Measurements from ENCODE around the gene PLEKHG1. TPM values are rescaled to one million over a fixed set of nuclear protein-coding genes. Genes with fewer than 3 reads are reported as not detected.

Gene PLEKHG1
- total RNA-seq, 1 donor from 2014 or later, result 24.5 TPM

DNA sequence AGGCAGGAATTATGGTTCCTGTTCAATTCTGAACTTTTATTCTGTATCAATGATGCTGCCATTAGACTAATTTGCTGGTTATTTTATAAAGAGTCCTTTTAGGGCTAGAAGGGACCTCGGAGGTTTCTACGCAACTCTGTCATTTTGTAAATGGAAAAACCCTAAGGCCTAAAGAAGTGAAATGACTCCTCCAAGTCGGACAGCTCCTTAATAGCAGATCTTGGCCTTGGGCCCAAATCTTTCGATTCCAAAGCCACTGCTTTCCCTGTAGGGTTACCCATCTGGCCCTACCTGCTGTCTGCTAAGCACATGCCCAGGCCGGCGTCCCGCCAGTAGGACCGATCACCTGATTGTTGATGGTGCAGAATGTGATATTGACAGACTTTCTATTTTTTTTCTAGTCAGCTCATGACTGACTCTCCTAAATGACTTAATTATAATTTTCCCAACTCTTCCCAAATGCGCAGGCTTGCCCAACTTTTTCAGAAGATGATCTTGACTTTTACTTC lies 40.2 kb downstream of the PLEKHG1 start:
- no peak for DNase-seq (ENCODE audit: low spot score)

- DNase-seq (ENCODE audit: low spot score), result no peak
Measured at GRCh38 chr6:150640556-150641209, 41.0 kb downstream of the PLEKHG1 start.

DNA sequence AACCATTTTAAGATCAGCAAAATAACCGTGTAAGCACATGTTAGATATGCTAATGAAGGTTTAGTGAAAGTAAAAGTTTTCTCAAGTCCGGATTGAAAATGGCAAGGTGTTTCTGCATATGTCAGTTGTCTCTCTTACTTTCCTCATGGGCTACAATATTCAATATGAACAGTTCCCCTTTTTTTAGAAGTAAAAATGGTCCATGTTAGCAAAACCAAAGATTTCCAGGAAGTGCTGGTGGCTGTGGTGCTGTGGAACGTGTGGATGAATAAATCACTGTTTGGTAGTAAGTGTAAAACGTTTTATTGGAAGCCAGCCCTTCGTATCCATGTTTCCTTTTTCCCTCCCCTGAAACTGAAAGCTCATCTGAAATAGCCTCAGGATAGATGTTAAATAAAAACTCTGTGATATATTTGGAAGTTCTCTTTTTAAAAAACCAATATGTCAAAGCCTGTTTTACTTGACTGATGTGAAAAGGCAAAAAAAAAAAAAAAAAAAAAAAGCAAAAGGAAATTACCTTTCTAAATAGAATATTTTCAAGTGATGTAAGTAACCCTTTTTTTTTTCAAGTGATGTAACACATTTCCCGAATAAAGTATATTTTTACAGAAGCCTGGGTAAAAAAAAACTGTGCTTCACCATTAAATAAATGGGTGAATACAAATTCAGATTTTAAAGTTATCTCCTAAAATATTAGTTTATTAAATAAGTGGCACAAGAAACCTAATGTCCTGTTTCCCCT lies 41.9 kb downstream of the PLEKHG1 start:
- no peak for DNase-seq (ENCODE audit: low spot score)

DNA sequence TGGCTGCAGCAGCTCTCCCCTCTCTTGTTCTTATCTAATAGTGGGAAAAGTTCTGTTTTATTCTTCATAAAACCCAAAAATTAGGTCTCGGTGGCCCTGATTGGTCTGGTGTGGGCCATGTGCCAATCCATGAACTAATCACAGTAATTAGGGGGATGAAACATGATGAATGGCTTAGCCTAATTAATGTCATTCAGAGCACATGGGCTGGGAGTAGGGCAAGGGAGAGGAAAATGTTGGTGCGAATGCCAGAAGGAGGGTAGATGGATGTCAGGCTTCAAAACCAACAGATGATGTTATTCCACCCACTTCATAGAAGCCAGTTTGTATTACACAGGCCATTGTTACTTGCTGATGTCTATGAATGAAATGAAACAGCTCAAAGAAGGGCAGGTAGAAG lies 46.5 kb downstream of the PLEKHG1 start:
- DNase-seq (ENCODE audit: low spot score), result no peak

DNA sequence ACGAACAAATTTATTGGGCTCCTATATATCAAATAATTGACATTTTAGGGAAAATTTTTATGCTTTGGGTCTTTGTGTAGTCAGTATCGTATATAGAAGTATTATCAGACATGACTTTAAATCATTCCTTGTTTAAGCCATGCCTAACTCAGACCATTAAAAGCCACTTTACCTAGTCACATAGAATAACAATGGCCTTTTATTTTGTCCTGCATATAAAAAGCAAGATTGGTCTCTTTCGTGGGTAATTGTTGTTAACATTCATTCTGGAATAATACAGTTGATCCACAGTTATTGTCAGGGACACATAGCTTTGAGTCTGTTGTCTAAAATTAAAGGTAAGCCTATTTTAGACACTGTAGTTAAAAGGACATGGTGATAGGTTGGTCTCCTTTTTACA lies 47.4 kb downstream of the PLEKHG1 start:
- DNase-seq (ENCODE audit: low spot score), result no peak

Other genes with a start within 250 kb of the PLEKHG1 start
- 62.6 TPM for gene IYD, start 230.9 kb upstream of the PLEKHG1 start, total RNA-seq

Measured in mucosa of gallbladder (tissue), 1 donor.